GM23248 (cell line): ENCODE measurements around the gene MYO5B. TPM values are rescaled to one million over a fixed set of nuclear protein-coding genes. Genes with fewer than 3 reads are reported as not detected.

Source experiments
- DNase-seq: peaks from one replicate; pipeline ENCODE4 v3.0.0-alpha.2; 2015
- H2AFZ ChIP-seq: fragments of 200-600 bp; sonication (generic); 2 replicates; pipeline ENCODE4 v1.6.1; 2016; ENCODE audit warnings: antibody characterized with exemption
- H3F3A ChIP-seq: fragments of 200-600 bp; sonication (generic); 2 replicates; pipeline ENCODE4 v1.6.1; 2016; ENCODE audit warnings: mild to moderate bottlenecking, antibody characterized with exemption, mixed run types; ENCODE audit not compliant: insufficient read depth
- H3K27ac ChIP-seq: fragments of 200-600 bp; sonication (generic); 2 replicates; pipeline ENCODE4 v1.5.1; 2016; ENCODE audit warnings: mild to moderate bottlenecking
- H3K27me3 ChIP-seq: fragments of 200-600 bp; sonication (generic); replicated peaks from 2 replicates; pipeline ENCODE4 v1.6.1; 2016; ENCODE audit warnings: mild to moderate bottlenecking; ENCODE audit not compliant: insufficient read depth
- H3K36me3 ChIP-seq: fragments of 200-600 bp; sonication (generic); 2 replicates; pipeline ENCODE4 v1.6.1; 2016; ENCODE audit warnings: low read depth, mild to moderate bottlenecking
- H3K4me1 ChIP-seq: fragments of 200-600 bp; sonication (generic); 2 replicates; pipeline ENCODE4 v1.6.1; 2016; ENCODE audit warnings: mild to moderate bottlenecking; ENCODE audit not compliant: insufficient read depth
- H3K4me2 ChIP-seq: fragments of 200-600 bp; sonication (generic); one replicate; pipeline ENCODE4 v1.6.1; 2016; ENCODE audit warnings: mild to moderate bottlenecking; ENCODE audit not compliant: unreplicated experiment
- H3K4me3 ChIP-seq: fragments of 200-600 bp; sonication (generic); 2 replicates; pipeline ENCODE4 v1.5.1; 2016; ENCODE audit warnings: mild to moderate bottlenecking
- H3K79me2 ChIP-seq: fragments of 200-600 bp; sonication (generic); 2 replicates; pipeline ENCODE4 v1.6.1; 2016; ENCODE audit warnings: mild to moderate bottlenecking; ENCODE audit not compliant: insufficient read depth
- H3K9ac ChIP-seq: fragments of 200-600 bp; sonication (generic); 2 replicates; pipeline ENCODE4 v1.6.1; 2016; ENCODE audit warnings: mild to moderate bottlenecking
- H3K9me2 ChIP-seq: fragments of 200-600 bp; sonication (generic); 2 replicates; pipeline ENCODE4 v1.6.1; 2016; ENCODE audit warnings: mixed run types, mild to moderate bottlenecking, moderate library complexity; ENCODE audit not compliant: insufficient read depth
- H3K9me3 ChIP-seq: fragments of 200-600 bp; sonication (generic); one replicate; pipeline ENCODE4 v1.6.1; 2017; ENCODE audit warnings: low read depth
- H4K20me1 ChIP-seq: fragments of 200-600 bp; sonication (generic); 2 replicates; pipeline ENCODE4 v1.6.0; 2016; ENCODE audit not compliant: insufficient read depth
- EZH2 ChIP-seq: fragments of 200-600 bp; sonication (generic); IDR thresholded peaks from 2 replicates; pipeline ENCODE4 v1.6.1; 2018; ENCODE audit warnings: antibody characterized with exemption, mild to moderate bottlenecking; ENCODE audit not compliant: insufficient read depth, poor library complexity, severe bottlenecking
- EZH2phosphoT487 ChIP-seq: fragments of 200-600 bp; sonication (generic); IDR thresholded peaks from 2 replicates; pipeline ENCODE4 v1.6.1; 2018; ENCODE audit warnings: antibody characterized with exemption, moderate library complexity, mild to moderate bottlenecking, low read depth; ENCODE audit not compliant: insufficient read depth
- WGBS, 2 experiments: methylation state at CpG; one replicate each; pipeline ENCODE4 v1.1.6; 2015 to 2017; ENCODE audit warnings: low lambda C conversion rate in 2 of 2, low coverage in 1 of 2; ENCODE audit errors: missing lambda C conversion rate in 2 of 2; 5-methylcytosine and 5-hydroxymethylcytosine counted together
- in situ Hi-C: fragments of 300-500 bp; cut with MboI; formaldehyde crosslinking; loops from 2 replicates; pipeline ENCODE4 v1.15.0; 2020
- polyA plus RNA-seq: library from polyadenylated mRNA; unstranded; fragments of >200 nt; fragmentation: Nextera tagmentation; extraction: Ambion mirVana; gene quantifications from 2 replicates; pipeline ENCODE4 v1.2.1, GENCODE V29; 2016
- total RNA-seq: library from RNA; depleted of rRNA; stranded (reverse); fragments of >200 nt; shearing (Covaris generic); gene quantifications from 2 replicates; pipeline ENCODE4 v1.2.3, GENCODE V29; 2014

Gene MYO5B
- total and polyA plus RNA-seq, 2 experiments from 2014 or later, result 0.03 TPM; not detected in 1

DNA sequence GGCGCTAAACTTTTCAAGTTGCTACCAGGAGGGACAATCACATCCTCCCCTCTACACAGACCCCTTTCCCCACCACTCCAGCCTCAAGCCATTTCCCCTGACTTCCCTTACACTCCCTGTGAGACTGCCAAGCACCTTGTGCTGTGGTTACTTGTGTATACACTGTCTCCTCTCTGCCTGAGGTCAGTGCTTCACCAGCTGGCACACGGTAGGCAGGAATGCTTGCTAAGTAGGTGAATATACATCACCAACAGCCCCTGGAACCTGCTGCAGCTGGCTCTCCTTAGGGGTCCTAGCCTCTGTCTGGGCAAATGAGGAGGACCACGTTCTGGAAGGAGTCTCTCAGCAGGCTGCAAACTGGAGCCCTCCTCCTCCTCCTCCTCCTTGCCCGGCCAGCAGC is 343.3 kb downstream of the MYO5B start:
- in situ Hi-C loops, result loop anchor here (10.0 kb wide), 1 partner anchor 63 kb away; no protein-coding TSS in a partner anchor
- WGBS, 2 experiments, result 66 to 84% methylated on average over 3 to 4 of the region's 4 CpGs
- no peaks in the 10 kb centered on the region for H3K9me3 ChIP-seq
- H3K36me3 ChIP-seq, result no peaks in the 10 kb centered on the region
- TF ChIP-seq EZH2, result no peak
- no peak for TF ChIP-seq EZH2phosphoT487
- H3K4me1 ChIP-seq, result peaks cover 10% of the 10 kb centered on the region
- H3K4me3 ChIP-seq, result no peak overlapping the region
- no peaks in the 10 kb centered on the region for H3K9me2 ChIP-seq
- H2AFZ ChIP-seq, result no peak overlapping the region
- no peak overlapping the region for H3K9ac ChIP-seq
- no peaks in the 10 kb centered on the region for H3K79me2 ChIP-seq
- H3K27me3 ChIP-seq, result no peaks in the 10 kb centered on the region; the same call in 1 of the 2 replicates
- H3K4me2 ChIP-seq, result no peak overlapping the region
- H3F3A ChIP-seq, result 0 out of 2 replicates have a peak, but pooled peaks cover 4% of the 10 kb centered on the region
- H4K20me1 ChIP-seq, result no peaks in the 10 kb centered on the region
- DNase-seq, result no peak
- H3K27ac ChIP-seq, result no peak overlapping the region

DNA sequence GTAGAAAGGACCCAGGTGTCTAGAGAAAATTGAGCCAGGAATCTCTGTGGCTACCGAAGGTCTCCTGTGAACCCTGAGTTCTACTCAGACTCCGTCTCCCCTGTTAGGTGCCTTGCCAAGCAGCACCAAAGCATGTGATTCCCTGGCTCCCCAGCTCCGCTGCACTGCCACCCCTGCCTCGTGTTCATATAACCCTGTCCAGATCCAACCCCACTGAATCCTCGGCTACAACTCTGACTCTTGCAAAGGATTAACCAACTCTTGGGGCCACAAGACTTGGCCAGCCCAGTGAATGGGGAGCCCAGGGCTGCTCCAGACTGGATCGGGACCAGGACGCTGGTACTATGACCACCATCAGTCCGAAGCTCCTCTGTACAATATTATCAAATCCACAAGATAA is 344.3 kb downstream of the MYO5B start:
- Histone ChIP-seq H3K27me3 (no peaks in the 10 kb centered on the region; the same call in 1 of the 2 replicates), H3K4me2 (no peak overlapping the region), H3K9me3 (no peaks in the 10 kb centered on the region), H3F3A (0 out of 2 replicates have a peak, but pooled peaks cover 4% of the 10 kb centered on the region), H3K27ac (no peak overlapping the region), H4K20me1 (no peaks in the 10 kb centered on the region), H3K9ac (no peak overlapping the region), H3K9me2 (no peaks in the 10 kb centered on the region), H3K79me2 (no peaks in the 10 kb centered on the region), H3K4me3 (no peak overlapping the region), H3K4me1 (peaks cover 19% of the 10 kb centered on the region), H2AFZ (no peak overlapping the region), H3K36me3 (no peaks in the 10 kb centered on the region)
- in situ Hi-C loops, result loop anchor here (10.0 kb wide), 1 partner anchor 64 kb away; no protein-coding TSS in a partner anchor
- TF ChIP-seq EZH2 (no peak), EZH2phosphoT487 (no peak)
- WGBS, 2 experiments, result 86 to 93% methylated on average over 8 of the region's 8 CpGs
- no peak for DNase-seq

DNA sequence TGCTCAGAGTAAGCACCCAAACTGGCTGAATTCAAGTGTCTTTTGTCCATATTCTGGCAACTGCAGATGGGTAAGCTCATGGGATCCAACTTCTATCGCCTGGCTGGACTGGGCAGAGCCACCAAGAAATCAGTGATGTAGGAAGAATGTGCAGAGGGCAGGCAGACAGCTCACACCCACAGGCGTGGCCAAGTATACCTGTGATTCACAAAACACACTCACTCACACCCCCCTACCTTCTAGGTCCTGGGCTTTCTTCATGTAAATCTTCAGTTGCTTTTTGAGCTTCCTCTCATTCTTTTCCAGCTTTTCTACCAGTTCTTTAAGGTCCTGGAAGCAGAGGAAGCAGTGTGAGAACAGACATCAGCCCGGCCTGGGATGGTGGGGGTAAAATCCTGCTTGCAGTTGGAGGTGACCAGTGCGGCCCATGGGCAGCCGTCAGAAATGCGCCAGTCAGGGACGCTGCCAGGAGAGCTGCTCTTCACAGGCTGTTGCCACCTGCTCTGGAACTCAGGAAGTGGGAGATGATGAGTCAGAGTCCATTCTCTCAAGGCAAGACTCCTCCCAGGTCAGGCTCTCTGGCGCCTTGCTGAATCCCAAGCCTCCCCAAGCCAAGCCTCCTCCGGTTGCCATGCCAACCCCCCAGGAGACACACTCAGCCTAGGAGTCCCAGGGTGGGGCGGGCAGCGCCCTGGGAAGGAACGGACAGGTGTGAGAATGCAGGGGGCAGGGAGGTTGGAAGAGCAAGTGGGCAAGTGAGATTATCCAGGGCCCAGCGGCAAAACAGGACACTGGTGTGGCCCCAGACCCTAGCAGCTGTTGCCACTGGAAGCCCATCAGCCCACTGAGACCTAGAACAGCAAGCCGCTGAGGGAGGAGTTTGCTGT is 345.4 kb downstream of the MYO5B start:
- H3K4me3 ChIP-seq, result no peak overlapping the region
- no peak for TF ChIP-seq EZH2phosphoT487
- TF ChIP-seq EZH2, result no peak
- H3K27me3 ChIP-seq, result no peaks in the 10 kb centered on the region; the same call in 1 of the 2 replicates
- no peak overlapping the region for H3K9ac ChIP-seq
- H3K79me2 ChIP-seq, result no peaks in the 10 kb centered on the region
- no peak overlapping the region for H2AFZ ChIP-seq
- H3F3A ChIP-seq, result 0 out of 2 replicates have a peak, but pooled peaks cover 4% of the 10 kb centered on the region
- no peaks in the 10 kb centered on the region for H3K9me2 ChIP-seq
- H4K20me1 ChIP-seq, result no peaks in the 10 kb centered on the region
- in situ Hi-C loops, result loop anchor here (10.0 kb wide), 1 partner anchor 65 kb away; no protein-coding TSS in a partner anchor
- 34 to 43% methylated on average over 13 to 14 of the region's 14 CpGs for WGBS, 2 experiments
- no peak overlapping the region for H3K27ac ChIP-seq
- no peak overlapping the region for H3K4me2 ChIP-seq
- H3K36me3 ChIP-seq, result no peaks in the 10 kb centered on the region
- H3K9me3 ChIP-seq, result no peaks in the 10 kb centered on the region
- DNase-seq, result peak; percentile 94
- H3K4me1 ChIP-seq, result peaks cover 19% of the 10 kb centered on the region

DNA sequence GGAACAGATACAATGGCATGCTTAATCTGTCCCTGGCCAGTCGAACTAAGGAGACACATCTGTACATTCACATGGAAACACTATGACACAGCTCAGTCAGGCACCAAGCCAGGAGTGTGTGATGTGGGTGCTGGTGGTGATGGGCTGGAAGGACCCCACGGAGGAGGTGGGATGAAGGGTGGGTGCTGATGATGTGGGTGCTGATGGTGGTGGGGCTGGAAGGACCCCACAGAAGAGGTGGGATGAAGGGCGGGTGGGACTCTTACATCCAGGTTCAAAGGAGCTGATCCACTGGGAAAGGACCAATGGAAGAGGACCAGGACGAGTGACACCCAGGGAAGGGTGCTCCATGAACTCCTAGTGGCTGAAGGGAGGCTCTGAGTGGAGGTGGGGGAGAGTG is 346.8 kb downstream of the MYO5B start:
- no peak for DNase-seq
- Histone ChIP-seq H3K4me2 (no peak overlapping the region), H3K9me3 (no peaks in the 10 kb centered on the region), H3K4me1 (peaks cover 19% of the 10 kb centered on the region), H3K27me3 (no peaks in the 10 kb centered on the region; the same call in 1 of the 2 replicates), H4K20me1 (no peaks in the 10 kb centered on the region), H3K9ac (no peak overlapping the region), H3K9me2 (no peaks in the 10 kb centered on the region), H3K27ac (no peak overlapping the region), H3K36me3 (no peaks in the 10 kb centered on the region), H3F3A (0 out of 2 replicates have a peak, but pooled peaks cover 4% of the 10 kb centered on the region), H3K79me2 (no peaks in the 10 kb centered on the region), H2AFZ (no peak overlapping the region), H3K4me3 (no peak overlapping the region)
- TF ChIP-seq EZH2phosphoT487 (no peak), EZH2 (no peak)
- in situ Hi-C loops, result no loop called here
- 32 to 53% methylated on average over 3 to 4 of the region's 4 CpGs for WGBS, 2 experiments
